GM12874 (cell line): ENCODE data around the gene TATDN2.

Source experiments
- CTCF ChIP-seq: IDR thresholded peaks from 2 replicates; pipeline ENCODE4 v1.5.1; 2011; ENCODE audit warnings: low read depth, mild to moderate bottlenecking, control low read depth, low read length, moderate library complexity; ENCODE audit not compliant: insufficient read depth

TATDN2 gene

GRCh38 chr3:10309736-10310135, 61.5 kb downstream of the TATDN2 start:
- no peak for TF ChIP-seq CTCF

GRCh38 chr3:10310578-10310977, 62.3 kb downstream of the TATDN2 start:
- TF ChIP-seq CTCF = no peak

GRCh38 chr3:10311710-10312109, 63.5 kb downstream of the TATDN2 start:
- TF ChIP-seq CTCF = no peak

- TF ChIP-seq CTCF = no peak
Observed at GRCh38 chr3:10312391-10312790, 64.1 kb downstream of the TATDN2 start.

- TF ChIP-seq CTCF = no peak
Observed at GRCh38 chr3:10312861-10313260, 64.6 kb downstream of the TATDN2 start.

GRCh38 chr3:10315101-10315500, 66.8 kb downstream of the TATDN2 start:
- no peak for TF ChIP-seq CTCF

- TF ChIP-seq CTCF = no peak
Observed at GRCh38 chr3:10315771-10316344, 67.6 kb downstream of the TATDN2 start.
